Endothelial cell of umbilical vein (primary cell): ENCODE measurements around the gene CCDC182. TPM values are rescaled to one million over a fixed set of nuclear protein-coding genes. Genes with fewer than 3 reads are reported as not detected.

Experiments
- BruUV-seq: library from RNA; stranded (reverse); fragments of 400-500 nt; replicated peaks from 2 replicates; lab custom pipeline; 2021; lab: Mats Ljungman, UMichigan
- CTCF ChIA-PET: fragments of 300-600, 350-600 bp; sonication (Branson Sonifier 250); formaldehyde crosslinking; loops from one replicate; lab custom pipeline; 2021; ENCODE audit warnings: antibody characterized with exemption, inconsistent platforms; lab: Charles Lee
- POLR2A ChIA-PET: fragments of 300-600, 350-600 bp; sonication (Branson Sonifier 250); formaldehyde crosslinking; loops from one replicate; lab custom pipeline; 2021; ENCODE audit warnings: antibody characterized with exemption, inconsistent platforms; lab: Charles Lee
- DNase-seq: peaks from one replicate; pipeline ENCODE4 v3.0.0-alpha.2; 2011; ENCODE audit warnings: low read depth, low spot score
- FAIRE-seq: peaks from 2 replicates; lab custom pipeline; 2011; peaks lifted over from hg19 to GRCh38; lab: Jason Lieb, UNC
- H2AFZ ChIP-seq: 2 replicates; pipeline ENCODE4 v1.6.0; 2012; ENCODE audit warnings: low read depth, low read length, control low read depth, inconsistent platforms
- H3K27ac ChIP-seq: 2 replicates; pipeline ENCODE4 v1.5.1; 2011; ENCODE audit warnings: low read depth, mild to moderate bottlenecking, control low read depth, low read length, moderate library complexity; ENCODE audit not compliant: insufficient read depth
- H3K27me3 ChIP-seq, 2 experiments: 2 replicates each; pipeline versions ENCODE4 v1.6.0 to v1.6.1; 2011; ENCODE audit warnings: low read length in 2 of 2, mixed read lengths in 1 of 2; ENCODE audit not compliant: control insufficient read depth in 2 of 2, insufficient read depth in 2 of 2
- H3K36me3 ChIP-seq, 2 experiments: 2 replicates in 1 of 2; 3 replicates in 1 of 2; pipeline ENCODE4 v1.5.1; 2011; ENCODE audit warnings: low read length in 2 of 2, mild to moderate bottlenecking in 1 of 2, moderate library complexity in 1 of 2; ENCODE audit not compliant: control insufficient read depth in 2 of 2, insufficient read depth in 2 of 2; ENCODE audit errors: extremely low read depth in 1 of 2
- H3K4me1 ChIP-seq: 3 replicates; pipeline ENCODE4 v1.5.1; 2011; ENCODE audit warnings: mild to moderate bottlenecking, low read length; ENCODE audit not compliant: control insufficient read depth, insufficient read depth; ENCODE audit errors: extremely low read depth
- H3K4me2 ChIP-seq: 2 replicates; pipeline ENCODE4 v1.6.1; 2011; ENCODE audit warnings: low read length, control low read depth, mixed read lengths; ENCODE audit not compliant: insufficient read depth
- H3K4me3 ChIP-seq, 3 experiments: fragments of 200-600 bp in 1 of 3; sonication (generic), shearing (Covaris generic) in 1 of 3; replicated peaks in 1 of 3; 2 replicates each; pipeline ENCODE4 v1.5.1; 2011 to 2016; ENCODE audit warnings: control low read depth in 3 of 3, low read length in 3 of 3, mild to moderate bottlenecking in 2 of 3, inconsistent platforms in 1 of 3, low read depth in 1 of 3, moderate library complexity in 1 of 3; ENCODE audit not compliant: insufficient read depth in 1 of 3
- H3K79me2 ChIP-seq: 2 replicates; pipeline ENCODE4 v1.6.0; 2012; ENCODE audit warnings: low read length, inconsistent platforms; ENCODE audit not compliant: control insufficient read depth, insufficient read depth
- H3K9ac ChIP-seq: replicated peaks from 2 replicates; pipeline ENCODE3; 2011; ENCODE audit warnings: low read length, control low read depth; ENCODE audit not compliant: insufficient read depth; ENCODE audit errors: extremely low read depth
- H3K9me1 ChIP-seq: replicated peaks from 3 replicates; pipeline ENCODE4 v1.6.0; 2011; ENCODE audit warnings: mild to moderate bottlenecking, low read length; ENCODE audit not compliant: control insufficient read depth, insufficient read depth; ENCODE audit errors: extremely low read depth
- H3K9me3 ChIP-seq: replicated peaks from 2 replicates; pipeline ENCODE4 v1.5.1; 2012; ENCODE audit warnings: low read length, inconsistent platforms; ENCODE audit not compliant: control insufficient read depth, insufficient read depth
- H4K20me1 ChIP-seq: replicated peaks from 2 replicates; pipeline ENCODE3; 2011; ENCODE audit warnings: mild to moderate bottlenecking, low read length; ENCODE audit not compliant: control insufficient read depth, insufficient read depth; ENCODE audit errors: extremely low read depth
- CTCF ChIP-seq, 2 donors: IDR thresholded peaks; 1 replicate in 1 of 2; 2 replicates in 1 of 2; pipeline ENCODE4 v1.5.1; 2011; ENCODE audit warnings: low read length in 2 of 2, mild to moderate bottlenecking in 2 of 2, moderate library complexity in 2 of 2, control low read depth in 1 of 2, inconsistent platforms in 1 of 2, low read depth in 1 of 2; ENCODE audit not compliant: insufficient read depth in 1 of 2; ENCODE audit errors: extremely low read depth in 1 of 2
- EZH2 ChIP-seq: IDR thresholded peaks from 2 replicates; pipeline ENCODE4 v1.6.1; 2012; ENCODE audit warnings: borderline replicate concordance, low read depth, mild to moderate bottlenecking, moderate library complexity, low read length, inconsistent platforms; ENCODE audit not compliant: severe bottlenecking
- FOS ChIP-seq: IDR thresholded peaks from 2 replicates; pipeline ENCODE4 v1.6.1; 2011; ENCODE audit warnings: mild to moderate bottlenecking, low read length, moderate library complexity, borderline replicate concordance; ENCODE audit not compliant: insufficient read depth
- GATA2 ChIP-seq: IDR thresholded peaks from 2 replicates; pipeline ENCODE4 v1.7.0; 2011; ENCODE audit warnings: low read depth, mild to moderate bottlenecking, moderate library complexity, mixed read lengths, low read length; ENCODE audit not compliant: insufficient read length, insufficient read depth
- JUN ChIP-seq: IDR thresholded peaks from 2 replicates; pipeline ENCODE4 v1.6.1; 2011; ENCODE audit warnings: borderline replicate concordance, low read depth; ENCODE audit not compliant: insufficient read length, insufficient read depth
- MYC ChIP-seq: IDR thresholded peaks from one replicate; pipeline ENCODE4 v1.6.1; 2011; ENCODE audit warnings: mild to moderate bottlenecking, low read depth, low read length
- POLR2A ChIP-seq: IDR thresholded peaks from 2 replicates; pipeline ENCODE4 v1.6.1; 2012; ENCODE audit warnings: low read depth, mild to moderate bottlenecking, control low read depth, low read length
- POLR2AphosphoS5 ChIP-seq: IDR thresholded peaks from 2 replicates; pipeline ENCODE4 v1.6.1; 2012; ENCODE audit warnings: low read depth, mild to moderate bottlenecking, control low read depth, low read length, moderate library complexity; ENCODE audit not compliant: insufficient read depth
- dilution Hi-C: fragments of 300-500 bp; cut with MboI; formaldehyde crosslinking; loops from one replicate; pipeline ENCODE4 v1.15.0; 2019; ENCODE audit warnings: low sequenced_read_pairs; ENCODE audit not compliant: extremely low pct_ligation_motif_present
- intact Hi-C: fragments of 100-400 bp; cut with micrococcal nuclease; formaldehyde crosslinking; loops from one replicate; pipeline ENCODE4 v1.10.0; 2022
- polyA plus RNA-seq, 4 experiments: library from polyadenylated mRNA; depleted of rRNA in 3 of 4; stranded (reverse) in 3 of 4; unstranded in 1 of 4; fragments of >200 nt; gene quantifications; 2 replicates each; pipeline versions ENCODE4 v1.2.1 to v1.2.3, GENCODE V29; 2011 to 2012; ENCODE audit warnings: missing spikeins in 1 of 4
- total RNA-seq: library from RNA; stranded (reverse); gene quantifications from 2 replicates; pipeline ENCODE4 v1.2.3, GENCODE V29; 2021
- TF ChIP-seq, protein P1 (sequence below): IDR thresholded peaks from 2 replicates; pipeline ENCODE4 v1.6.1; 2011; ENCODE audit not compliant: insufficient read depth, insufficient read length

CCDC182 gene
- total and polyA plus RNA-seq, 2 donors (not counting 3 experiments of a cell fraction or from before 2014, with no cell fraction given) = not detected

DNA sequence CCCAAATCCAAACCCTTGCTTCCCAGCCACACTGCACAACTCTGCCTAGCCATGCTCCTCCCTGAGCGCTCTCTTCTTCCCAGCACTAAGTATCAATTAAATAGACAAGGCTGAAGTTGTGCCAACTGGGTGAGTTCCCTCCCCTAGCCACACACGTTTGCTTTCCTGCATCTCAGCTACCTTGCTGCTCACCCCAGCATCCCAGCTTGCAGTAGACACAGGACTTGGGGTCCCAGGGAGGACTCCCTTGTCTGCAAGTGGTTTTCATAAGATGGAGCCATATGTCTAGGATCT lies 4.9 kb downstream of the CCDC182 start:
- no peaks in the 10 kb centered on the region for H3K36me3 ChIP-seq
- no peak overlapping the region for H2AFZ ChIP-seq
- no peak for TF ChIP-seq JUN
- no peak for TF ChIP-seq FOS
- TF ChIP-seq CTCF (IDR thresholded peaks at IDR 0.05; ENCODE audit: extremely low read depth in 1 of 2, insufficient read depth in 1 of 2, low read depth in 1 of 2, low read length in 2 of 2) = no peak
- no peak for TF ChIP-seq POLR2AphosphoS5
- no peak for TF ChIP-seq GATA2
- TF ChIP-seq, protein P1, sequence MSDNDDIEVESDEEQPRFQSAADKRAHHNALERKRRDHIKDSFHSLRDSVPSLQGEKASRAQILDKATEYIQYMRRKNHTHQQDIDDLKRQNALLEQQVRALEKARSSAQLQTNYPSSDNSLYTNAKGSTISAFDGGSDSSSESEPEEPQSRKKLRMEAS = no peak
- no peak for TF ChIP-seq EZH2
- no peak for TF ChIP-seq MYC
- TF ChIP-seq POLR2A = no peak
- H3K9me3 ChIP-seq = no peaks in the 10 kb centered on the region
- H4K20me1 ChIP-seq = no peaks in the 10 kb centered on the region
- no peak overlapping the region for H3K27ac ChIP-seq
- ChIA-PET CTCF (interaction anchor here (0.6 to 4.1 kb wide), 8 partner anchors 7 to 611 kb away, joined by 3 to 27 read pairs (median 4); no protein-coding TSS in a partner anchor), POLR2A (no interaction called here)
- no peaks in the 10 kb centered on the region for H3K79me2 ChIP-seq
- intact Hi-C loops = no loop called here
- FAIRE-seq = no peak
- dilution Hi-C loops = no loop called here
- peaks cover 9 to 10% of the 10 kb centered on the region in 2 experiments for H3K27me3 ChIP-seq
- no peaks in the 10 kb centered on the region for H3K4me1 ChIP-seq
- H3K4me3 ChIP-seq = no peak overlapping the region
- no peak for DNase-seq
- BruUV-seq = no TSS peak
- H3K9ac ChIP-seq = no peak overlapping the region
- no peak overlapping the region for H3K4me2 ChIP-seq
- H3K9me1 ChIP-seq = no peaks in the 10 kb centered on the region
